DMS 273 (cell line): ENCODE data around the gene CDC16.
"Not testable (repeated sequence)": the region's sequence is repeated elsewhere in the genome, so short reads cannot be mapped to it uniquely, and the experiment has no call there.

ENCODE experiments used
- DNase-seq: peaks from one replicate; lab custom pipeline; 2025; ENCODE audit not compliant: unreplicated experiment; lab: John Stamatoyannopoulos, UW

Gene CDC16, protein sequence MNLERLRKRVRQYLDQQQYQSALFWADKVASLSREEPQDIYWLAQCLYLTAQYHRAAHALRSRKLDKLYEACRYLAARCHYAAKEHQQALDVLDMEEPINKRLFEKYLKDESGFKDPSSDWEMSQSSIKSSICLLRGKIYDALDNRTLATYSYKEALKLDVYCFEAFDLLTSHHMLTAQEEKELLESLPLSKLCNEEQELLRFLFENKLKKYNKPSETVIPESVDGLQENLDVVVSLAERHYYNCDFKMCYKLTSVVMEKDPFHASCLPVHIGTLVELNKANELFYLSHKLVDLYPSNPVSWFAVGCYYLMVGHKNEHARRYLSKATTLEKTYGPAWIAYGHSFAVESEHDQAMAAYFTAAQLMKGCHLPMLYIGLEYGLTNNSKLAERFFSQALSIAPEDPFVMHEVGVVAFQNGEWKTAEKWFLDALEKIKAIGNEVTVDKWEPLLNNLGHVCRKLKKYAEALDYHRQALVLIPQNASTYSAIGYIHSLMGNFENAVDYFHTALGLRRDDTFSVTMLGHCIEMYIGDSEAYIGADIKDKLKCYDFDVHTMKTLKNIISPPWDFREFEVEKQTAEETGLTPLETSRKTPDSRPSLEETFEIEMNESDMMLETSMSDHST

DNA sequence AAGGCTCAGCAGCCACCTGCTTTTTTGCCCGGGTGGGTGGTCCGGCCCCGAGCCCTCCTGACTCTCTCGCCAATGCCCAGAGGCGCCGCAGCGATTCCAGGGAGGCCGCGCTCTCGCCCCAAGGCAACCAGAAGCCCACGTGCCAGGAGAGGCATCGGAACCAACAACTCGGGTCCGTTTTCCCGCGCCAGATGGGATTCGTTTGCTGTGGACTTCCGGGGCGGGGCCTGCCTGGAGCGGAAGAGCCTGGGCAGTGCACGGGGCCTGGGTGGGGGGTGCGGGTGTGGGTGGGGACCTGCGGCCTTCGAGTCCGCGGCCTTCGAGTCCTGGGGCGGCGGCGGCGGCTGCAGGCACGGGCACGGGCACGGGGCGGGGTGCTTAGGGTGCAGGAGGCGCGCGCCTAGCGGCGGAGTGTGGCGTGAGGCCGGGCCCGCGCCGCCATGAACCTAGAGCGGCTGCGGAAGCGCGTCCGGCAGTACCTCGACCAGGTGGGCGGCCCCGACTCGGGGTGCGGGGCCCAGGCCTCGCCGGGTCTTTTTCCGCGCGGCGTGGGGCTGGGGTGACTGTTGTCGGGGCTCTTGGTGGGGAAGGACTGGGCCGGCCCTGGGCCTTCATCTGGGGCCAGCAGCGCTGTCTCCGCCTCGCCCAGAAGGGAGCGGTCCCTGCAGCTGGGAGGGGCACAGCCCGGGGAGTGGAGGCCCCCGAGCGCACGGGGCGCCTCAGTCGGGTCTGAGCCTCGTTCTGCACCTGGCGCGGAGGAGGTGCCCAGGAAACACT, at the start of gene CDC16:
Gene CDC16 (plus strand): TSS at position 253 of the 777 bp plus-strand sequence. CDS start 188 bp downstream, at position 441.
- peak; percentile 95 for DNase-seq

DNA sequence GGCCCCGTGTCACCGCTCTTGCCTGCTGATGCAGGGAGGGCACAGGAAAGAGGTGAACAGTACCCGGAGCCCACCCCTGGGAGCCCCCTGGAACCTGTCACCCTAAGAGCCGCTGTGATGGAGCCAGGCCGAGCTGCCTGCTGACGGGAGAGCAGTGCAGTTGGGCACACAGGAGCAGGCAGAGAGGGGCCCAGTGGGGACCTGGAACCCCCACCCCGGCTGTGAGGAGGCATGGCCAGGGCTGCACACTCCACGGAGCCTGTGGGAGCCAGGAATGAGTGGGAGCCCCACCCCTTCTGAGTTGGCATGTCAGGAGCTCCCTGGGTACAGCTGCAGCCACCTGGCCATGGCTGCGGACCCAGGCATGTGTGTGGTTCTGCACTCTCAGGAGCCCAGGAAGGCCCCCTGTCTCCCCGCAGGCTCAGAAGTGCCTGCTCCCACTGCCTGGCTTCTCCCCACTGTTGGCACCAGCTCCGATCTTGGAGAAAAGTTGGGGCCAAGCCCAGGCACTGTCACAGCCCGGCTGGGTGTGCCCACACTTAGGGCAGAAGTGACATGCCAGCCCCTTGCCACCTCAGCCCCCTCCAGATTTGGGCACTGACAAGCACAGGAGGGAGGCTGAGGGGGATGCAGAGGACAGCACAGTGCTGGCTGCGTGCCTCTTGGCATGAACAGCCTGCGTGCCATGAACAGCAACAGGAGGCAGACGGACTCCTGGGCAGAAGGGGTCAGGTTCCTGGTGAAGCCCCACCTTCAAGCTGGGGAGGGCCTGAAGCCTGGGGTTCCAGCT, 49.3 kb upstream of the CDC16 start:
- no peak for DNase-seq

DNA sequence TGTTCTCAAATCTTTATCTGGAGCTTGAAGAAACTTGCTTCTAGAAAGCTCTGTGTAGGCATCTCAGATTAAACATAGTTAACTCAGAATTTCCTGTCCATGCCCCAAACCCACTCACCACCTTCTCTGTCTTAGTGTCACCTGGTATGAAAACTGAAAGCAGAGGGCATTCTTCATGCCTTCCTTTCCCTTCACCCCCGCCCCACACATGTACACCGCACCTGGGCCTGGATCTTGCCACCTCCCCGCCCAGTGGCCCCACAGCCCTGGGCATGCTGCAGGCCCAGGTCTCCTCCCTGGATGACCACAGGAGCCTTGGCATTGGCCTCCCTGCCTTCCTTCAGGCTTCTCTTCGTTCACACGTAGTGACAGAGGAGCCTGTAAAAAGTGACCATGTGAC, 39.8 kb upstream of the CDC16 start:
- DNase-seq = no peak

DNA sequence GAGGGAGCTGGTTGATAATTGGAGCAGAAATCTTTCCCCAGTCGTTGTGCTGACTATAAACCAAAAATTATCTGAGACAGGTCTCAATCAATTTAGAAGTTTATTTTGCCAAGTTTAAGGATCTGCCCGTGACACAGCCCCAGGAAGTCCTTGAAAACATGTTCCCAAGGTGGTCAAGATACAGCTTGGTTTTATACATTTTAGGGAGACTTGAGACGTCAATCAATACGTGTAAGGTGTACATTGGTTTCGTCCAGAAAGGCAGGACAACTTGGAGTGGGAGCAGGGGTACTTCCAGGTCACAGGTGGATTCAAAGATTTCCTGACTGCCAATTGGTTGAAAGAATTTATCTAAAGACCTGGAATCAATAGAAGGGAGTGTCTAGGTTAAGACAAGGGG, 38.1 kb upstream of the CDC16 start:
- DNase-seq = no peak

DNA sequence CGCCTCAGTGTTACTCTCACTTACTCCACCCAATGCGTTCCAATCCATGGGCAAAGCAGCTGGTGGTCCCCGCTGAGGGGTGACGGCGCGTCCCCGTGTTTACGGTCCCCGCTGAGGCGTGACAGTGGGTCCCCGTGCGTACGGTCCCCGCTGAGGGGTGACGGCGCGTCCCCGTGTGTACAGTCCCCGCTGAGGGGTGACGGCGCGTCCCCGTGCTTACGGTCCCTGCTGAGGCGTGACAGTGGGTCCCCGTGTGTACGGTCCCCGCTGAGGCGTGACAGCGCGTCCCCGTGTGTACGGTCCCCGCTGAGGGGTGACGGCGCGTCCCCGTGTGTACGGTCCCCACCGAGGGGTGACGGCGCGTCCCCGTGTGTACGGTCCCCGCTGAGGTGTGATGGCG, 36.1 kb upstream of the CDC16 start:
- DNase-seq = no peak

DNA sequence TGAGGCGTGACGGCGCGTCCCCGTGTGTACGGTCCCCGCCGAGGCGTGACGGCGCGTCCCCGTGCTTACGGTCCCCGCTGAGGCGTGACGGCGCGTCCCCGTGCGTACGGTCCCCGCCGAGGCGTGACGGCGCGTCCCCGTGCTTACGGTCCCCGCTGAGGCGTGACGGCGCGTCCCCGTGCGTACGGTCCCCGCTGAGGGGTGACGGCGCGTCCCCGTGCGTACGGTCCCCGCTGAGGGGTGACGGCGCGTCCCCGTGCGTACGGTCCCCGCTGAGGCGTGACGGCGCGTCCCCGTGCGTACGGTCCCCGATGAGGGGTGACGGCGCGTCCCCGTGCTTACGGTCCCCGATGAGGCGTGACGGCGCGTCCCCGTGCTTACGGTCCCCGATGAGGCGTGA, 35.2 kb upstream of the CDC16 start:
- DNase-seq = not testable (repeated sequence)

DNA sequence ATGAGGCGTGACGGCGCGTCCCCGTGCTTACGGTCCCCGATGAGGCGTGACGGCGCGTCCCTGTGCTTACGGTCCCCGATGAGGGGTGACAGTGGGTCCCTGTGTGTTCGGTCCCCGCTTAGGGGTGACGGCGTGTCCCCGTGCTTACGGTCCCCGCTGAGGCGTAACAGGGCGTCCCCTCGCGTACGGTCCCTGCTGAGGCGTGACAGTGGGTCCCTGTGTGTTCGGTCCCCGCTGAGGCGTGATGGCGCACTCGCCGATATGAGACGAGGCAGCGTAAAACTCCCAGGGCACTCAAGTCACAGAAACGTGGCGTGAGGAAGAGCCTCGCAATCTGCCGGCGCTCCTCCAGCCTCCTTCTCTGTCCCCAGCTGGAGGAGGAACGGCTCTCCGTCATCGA, 34.7 kb upstream of the CDC16 start:
- DNase-seq = no peak

DNA sequence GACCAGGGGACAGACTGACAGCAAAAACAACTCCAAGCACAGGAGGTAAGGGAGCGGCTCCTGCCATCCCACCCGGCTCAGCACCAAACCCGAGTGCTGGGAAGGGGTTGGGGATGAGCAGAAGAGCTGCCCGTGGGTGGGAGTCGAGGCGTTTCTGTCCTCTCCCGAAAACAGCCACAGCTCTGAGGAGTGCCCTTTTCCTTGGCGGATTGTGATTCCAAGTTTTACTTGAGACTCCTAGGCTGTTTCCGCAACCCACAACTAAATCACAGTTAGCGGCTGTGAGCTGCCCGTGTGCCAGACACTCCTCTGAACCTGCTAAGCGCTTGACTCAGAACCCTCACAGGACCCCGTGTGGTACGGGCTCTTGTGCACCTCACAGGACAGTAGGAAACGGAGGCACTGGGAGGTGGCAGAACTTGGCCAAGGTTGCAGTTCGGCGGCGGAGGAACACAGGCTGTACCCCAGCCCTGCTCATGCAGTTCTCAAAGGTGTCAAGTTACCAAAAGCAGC, 34.2 kb upstream of the CDC16 start:
- peak; percentile 23 for DNase-seq

DNA sequence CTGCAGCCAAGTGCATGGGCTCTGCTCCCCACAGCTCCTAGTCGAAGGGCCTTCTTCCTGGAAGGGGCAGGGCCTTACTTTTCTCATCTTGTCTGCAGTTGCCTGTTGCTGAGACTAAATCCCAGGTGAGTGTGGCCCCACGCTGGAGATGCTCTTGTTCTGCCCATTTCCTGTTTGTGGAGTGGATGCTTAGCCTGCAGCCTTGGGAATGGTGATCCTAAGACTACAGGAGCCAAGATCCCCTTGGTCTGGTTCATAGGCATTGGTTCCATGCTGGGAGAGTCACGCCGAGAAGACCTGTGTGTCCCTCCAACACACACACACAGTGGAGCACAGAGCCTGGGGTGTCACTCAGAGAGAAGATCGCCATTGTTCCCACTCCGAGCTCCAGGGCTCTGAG, 32.1 kb upstream of the CDC16 start:
- DNase-seq = no peak

DNA sequence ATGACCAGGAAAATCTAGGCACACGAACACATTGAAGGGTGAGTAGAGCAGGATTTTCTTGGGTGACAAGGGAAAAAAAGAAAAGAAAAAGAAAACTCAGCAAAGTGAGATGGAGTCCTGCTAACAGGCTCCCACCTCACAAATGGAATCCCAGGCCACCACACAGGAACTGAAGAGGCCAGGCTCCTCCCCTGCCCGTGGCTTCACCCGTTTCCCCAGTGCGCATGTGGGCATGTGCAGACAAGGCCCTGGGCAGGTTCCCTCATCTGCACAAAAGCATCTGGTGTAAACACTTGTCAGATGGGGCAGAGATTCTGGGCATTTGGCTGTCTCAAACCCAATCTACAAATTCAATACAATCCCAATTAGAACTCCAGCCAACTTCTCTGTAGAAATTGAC, 31.2 kb upstream of the CDC16 start:
- peak; percentile 73 for DNase-seq

DNA sequence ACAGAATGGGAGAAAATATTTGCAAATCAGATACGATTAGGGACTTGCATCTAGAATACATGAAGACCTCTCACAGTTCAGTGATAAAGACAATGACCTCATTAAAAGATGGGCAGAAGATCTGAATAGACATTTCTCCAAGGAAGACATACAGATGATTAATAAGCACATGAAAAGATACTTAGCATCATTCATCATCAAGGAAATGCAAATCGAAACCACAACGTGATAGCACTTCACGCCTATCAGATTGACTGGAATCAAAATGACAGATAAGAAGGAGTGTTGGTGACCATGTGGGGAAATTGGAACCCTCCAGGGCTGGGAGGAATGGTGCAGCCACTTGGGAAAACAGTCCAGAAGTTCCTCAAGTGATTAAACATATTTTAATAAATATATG, 29.8 kb upstream of the CDC16 start:
- no peak for DNase-seq

DNA sequence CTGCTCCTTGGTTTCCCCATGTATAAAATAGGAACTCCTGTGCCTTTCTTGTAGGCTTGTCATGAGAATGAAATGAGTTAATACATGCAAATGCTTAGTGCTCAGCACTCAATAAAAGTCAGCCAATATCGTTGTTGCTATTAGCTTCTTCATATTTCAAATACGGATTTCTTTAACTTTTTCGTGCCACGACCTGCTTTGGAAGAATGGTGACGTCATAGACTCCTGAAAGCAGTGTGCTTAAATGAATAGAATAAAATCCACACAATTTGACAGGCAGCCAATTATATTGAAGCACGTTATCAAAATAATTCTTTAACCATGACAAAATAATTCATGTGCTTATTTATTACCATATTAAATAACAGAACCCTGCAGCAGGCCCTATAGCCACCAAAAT, 26.6 kb upstream of the CDC16 start:
- DNase-seq = no peak

DNA sequence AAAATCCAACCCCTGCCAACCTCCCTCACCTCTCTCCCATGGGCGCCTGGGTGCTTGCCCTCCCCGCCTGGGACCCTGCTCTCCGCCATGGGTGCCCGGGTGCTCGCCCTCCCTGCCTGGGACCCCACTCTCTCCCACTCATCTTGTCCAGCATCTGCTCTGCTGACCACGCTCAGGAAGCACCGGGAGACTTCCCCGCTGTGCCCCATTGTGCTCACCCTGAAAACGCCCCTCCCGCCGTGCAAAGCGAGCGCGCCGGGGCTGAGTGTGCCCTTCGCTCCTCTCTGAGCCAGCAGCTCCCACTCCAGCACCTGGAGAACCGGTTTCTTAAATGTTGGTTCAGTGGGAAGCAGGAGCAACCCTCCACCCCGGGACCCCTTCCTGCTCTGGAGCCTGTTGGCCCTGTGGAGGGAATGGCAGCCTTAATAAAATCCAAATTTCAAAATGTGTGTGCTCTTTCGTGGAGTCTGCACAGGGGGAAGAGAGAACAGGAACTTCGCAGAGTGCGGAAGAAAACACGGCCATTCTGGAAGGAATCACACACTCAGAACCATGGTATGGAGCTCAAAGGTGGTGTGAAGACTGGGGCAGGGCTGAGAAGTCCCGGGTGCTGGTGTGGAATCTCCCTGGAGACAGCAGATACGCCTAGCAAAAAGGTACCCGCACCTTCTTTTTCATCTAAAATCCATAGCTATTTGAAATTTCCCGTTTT, 23.1 kb upstream of the CDC16 start:
- DNase-seq = no peak

DNA sequence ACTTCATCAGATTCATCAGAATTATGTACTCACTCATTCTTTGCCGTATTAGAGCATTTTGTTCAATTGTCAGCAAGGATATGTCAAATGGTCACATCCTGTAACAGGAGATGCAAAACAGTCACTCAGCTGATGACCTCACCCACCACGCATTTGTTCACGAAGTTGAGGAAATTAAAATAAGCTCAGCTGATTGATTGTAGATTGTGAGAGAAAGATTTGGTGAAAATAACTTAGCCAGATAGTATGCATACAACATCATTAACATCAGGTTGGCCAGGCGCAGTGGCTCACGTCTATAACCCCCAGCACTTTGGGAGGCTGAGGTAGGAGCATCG, 22.6 kb upstream of the CDC16 start:
- no peak for DNase-seq

DNA sequence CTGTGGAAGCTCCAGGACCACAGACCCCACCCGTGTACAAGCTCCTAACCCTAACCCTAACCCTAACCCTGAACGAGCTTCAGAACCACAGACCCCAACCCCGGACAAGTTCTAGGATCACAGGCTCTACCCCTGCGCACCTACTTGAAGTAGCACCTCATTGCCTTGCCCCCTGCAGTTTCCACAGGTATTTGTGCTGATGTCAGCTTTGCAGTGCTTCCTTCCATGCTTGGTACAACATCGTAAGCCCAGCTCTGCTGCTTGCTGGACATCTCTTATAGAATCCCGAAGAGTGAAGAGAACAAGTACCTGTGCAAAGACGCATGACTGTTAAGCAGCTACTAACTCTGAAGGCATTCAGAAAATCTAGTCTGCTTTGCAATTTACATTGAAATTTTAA, 20.7 kb upstream of the CDC16 start:
- no peak for DNase-seq

DNA sequence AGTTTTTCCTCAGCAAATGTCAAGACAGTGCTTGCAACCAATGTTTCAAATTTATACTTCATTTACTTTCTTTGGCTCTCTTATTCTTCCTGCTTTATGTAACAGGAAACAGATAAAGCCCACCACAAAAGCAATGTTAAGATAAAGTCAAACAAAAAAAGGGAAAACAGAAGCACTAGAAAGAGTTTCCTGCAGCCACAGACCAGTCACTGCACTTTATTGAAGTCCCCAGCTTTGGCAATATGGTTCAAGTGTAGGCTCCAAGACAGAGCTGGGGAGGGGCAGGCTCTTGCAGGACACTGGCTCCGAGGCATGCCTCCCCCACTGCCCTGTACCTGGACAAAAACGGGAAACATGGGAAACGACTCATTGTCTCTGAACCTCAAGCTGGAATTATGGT, 15.3 kb upstream of the CDC16 start:
- DNase-seq = no peak

DNA sequence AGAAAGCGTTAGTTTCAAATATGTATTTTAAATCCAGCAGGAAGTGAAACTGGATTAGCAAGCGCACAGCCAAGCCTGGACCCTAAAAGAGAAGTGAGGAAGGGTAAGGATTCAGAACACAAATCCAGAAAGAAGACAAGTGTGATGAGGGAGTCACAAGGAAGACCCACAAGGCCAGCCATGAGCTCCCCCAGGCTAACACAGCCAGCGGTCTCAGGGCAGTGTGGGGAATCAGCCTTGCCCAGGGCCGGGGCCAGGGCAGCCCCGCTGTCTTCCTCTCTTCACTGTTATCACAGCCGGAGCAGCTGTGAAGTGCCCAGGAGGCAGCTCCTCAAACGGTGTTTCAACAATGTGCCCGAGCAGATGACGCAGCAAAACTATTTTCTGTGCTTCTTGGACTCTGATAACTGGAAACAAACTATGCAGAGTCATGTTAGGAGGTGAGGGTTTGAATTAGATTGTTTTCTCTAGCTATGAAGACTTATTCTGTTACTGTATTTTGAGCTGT, 12.2 kb upstream of the CDC16 start:
- DNase-seq = no peak

DNA sequence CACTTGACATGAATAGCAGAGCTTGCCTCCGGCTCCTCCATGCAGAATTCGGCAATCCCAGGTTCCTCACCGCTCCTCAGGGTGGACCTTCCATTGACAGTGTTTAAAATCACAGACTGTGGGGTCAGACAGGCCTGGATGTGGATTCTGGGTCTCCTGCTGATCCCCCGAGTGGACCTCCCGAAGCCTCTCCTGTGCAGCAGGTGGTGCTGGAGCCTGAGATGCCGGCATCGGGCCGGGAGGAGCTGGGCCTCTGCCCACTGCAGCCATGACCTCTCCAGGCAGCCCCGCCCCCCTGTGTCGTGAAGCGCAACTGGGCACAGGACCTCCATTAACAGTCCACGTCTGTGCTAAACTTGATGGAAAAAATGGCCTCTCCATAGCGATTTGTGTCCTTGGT, 10.5 kb upstream of the CDC16 start:
- no peak for DNase-seq

DNA sequence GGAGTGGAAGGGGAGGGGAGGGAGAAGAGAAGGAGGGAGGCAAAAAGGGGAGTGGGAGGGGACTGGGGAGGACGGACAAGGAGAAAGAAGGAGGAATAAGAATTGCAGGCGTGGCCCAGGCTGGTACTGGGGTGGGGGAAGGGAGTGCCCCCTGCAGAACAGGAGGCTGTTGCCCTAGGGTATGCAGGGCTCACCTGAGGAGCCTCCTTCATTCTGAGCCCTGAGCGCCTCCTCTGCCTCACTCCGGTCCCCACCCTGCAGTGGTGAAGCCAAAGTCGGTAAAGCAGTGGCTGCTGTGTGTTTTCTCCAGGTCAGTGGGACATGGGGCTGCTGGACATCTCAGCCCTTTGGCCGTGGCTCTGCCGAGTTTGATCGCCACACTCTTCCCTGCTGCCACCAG, 9.1 kb upstream of the CDC16 start:
- DNase-seq = no peak

DNA sequence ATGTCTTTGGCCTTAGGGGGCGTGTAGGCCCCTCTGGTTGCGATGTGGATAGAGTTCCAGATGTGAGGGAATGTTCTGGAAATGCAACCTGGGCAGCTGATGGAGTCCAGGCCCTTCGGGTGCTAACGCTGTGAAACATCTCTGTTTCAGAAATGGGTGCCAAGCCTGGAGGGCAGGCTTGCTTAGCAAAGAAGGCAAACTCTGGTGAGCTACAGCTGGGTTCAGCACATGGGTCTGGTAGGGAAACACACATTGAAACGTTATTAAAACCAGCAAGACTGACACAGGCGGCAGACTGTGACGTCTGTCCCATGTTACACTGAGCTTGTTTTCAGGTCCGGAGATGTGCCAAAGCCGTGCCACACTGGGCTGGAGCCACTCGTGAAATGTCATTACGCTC, 8.6 kb upstream of the CDC16 start:
- DNase-seq = no peak
